ENCODE results near the gene MOK.
"Not testable (repeated sequence)": the region's sequence is repeated elsewhere in the genome, so short reads cannot be mapped to it uniquely, and the experiment has no call there.

The MOK gene

DNA sequence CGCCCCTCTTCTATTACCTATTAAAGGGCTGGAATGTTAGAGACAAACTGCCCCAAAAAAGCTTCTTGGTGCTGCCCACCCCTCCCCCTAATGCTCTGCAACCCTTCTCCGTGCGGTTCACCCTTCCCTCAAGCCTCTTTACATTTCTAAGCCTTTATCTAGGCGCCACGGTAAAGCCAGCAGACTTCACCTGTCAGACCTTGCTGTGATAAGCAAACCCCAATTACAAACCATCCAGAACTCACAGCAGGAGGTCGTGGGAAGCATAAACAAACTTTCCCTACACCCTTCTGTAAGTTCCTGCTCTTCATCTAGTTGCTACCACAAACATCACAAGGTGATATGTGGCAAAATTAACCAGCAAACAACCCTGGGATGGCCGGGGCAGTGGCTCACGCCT, 56.8 kb downstream of the MOK start:
- DNase-seq (ENCODE audit: low spot score) = no peak

DNA sequence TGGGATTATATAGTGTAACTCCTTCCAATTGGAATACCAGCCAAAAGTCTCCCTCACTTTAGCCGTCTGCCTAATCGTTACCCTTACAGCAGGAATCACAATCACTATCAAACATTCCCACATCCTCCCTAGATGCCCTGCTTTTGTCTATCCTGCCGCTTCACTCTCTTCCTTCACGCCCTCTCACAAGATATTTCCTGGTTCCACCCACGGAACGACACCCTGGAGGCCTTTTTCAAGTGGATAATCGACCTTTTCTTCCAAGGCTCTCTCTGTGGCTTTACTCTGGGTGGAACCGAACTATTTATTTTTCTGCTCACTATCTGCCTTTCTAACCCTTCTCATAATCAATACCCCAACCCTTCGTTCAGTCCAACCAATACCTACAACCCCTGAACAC, 58.9 kb downstream of the MOK start:
- DNase-seq (ENCODE audit: low spot score) = peak; percentile 26

DNA sequence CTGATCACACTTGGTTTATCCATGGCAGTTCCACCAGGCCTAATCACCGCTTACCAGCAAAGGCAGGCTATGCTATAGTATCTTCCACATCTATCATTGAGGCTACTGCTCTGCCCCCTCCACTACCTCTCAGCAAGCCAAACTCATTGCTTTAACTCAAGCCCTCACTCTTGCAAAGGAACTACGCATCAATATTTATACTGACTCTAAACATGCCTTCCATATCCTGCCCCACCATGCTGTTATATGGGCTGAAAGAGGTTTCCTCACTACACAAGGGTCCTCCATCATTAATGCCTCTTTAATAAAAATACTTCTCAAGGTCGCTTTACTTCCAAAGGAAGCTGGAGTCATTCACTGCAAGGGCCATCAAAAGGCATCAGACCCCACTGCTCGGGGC, 61.2 kb downstream of the MOK start:
- not testable (repeated sequence) for DNase-seq (ENCODE audit: low spot score)

DNA sequence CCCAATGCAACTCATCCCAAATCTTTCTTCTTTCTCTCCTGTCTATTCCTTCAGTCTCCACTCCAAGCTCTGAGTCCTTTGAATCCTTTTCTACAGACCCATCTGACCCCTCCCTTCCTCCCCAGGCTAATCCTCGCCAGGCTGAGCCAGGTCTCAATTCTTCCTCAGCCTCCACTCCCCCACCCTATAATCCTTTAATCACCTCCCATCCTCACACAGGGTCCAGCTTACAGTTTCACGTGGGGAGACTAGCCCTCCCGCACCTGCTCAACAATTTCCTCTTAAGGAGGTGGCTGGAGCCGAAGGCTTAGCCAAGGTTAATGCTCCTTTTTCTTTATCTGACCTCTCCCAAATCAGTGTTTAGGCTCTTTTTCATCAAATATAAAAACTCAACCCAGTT, 63.8 kb downstream of the MOK start:
- no peak for DNase-seq (ENCODE audit: low spot score)

DNA sequence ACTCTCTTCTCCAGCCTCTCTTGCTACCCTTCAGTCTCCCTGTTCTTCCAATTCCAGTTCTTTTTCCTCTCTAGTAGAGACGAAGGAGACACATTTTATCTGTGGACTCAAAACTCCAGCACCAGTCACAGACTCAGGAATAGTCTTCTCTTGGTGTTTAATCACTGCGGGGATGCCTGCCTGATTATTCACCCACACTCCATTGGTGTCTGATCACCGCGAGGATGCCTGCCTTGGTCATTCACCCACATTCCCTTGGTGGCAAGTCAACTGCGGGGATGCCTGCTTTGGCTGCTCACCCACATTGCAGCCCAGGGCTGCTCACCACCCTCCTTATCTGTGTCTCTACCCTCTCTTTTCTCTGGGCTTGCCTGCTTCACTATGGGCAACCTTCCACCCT, 64.5 kb downstream of the MOK start:
- not testable (repeated sequence) for DNase-seq (ENCODE audit: low spot score)

DNA sequence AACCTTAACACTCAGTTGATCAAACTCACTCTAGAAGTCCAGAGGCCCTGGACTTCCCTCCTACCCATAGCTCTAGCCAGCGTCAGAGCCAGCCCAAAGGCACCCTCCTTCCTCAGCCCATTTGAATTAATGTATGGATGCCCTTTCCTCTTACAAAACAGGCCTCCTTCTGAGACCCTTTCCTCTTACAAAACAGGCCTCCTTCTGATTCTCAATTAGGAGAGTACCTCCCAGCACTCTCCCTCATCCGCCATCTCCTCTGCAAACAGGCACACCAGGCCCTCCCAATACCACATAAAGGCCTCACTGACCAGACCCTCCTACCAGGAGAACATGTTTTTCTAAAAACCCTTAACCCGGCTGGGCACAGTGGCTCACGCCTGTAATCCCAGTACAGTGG, 65.7 kb downstream of the MOK start:
- no peak for DNase-seq (ENCODE audit: low spot score)

DNA sequence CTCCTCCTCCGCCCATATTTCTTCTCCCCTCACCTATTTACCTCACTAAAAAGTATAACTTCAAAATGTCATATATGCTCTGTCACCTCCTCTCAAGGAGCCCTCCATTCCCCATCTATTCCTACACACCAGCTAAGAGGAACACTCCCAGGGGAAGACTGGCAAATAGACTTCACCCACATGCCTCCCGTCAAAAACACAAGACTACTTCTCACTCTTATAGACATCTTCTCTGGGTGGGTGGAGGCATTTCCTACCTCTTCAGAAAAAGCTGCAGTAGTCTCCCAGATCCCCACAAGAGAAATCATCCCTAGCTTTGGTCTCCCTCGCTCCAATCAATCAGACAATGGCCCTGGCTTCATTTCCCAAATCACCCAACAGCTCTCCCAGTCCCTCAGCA, 66.2 kb downstream of the MOK start:
- DNase-seq (ENCODE audit: low spot score) = peak; percentile 45

DNA sequence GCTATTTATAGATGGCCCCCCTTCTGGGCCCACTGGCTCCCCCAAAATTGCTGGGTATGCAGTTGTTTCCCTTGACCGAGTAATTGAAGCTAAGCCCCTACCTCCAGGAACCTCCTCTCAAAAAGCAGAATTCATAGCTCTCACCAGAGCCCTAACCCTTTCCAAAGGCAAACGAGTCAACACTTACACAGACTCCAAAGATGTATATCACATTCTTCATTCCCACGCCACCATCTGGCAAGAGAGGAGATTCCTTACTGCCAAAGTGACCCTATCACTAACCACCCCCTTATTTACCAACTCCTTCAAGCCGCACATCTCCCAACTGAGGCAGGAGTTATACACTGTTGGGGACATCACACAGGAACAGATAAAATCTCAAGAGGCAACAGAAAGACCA, 66.8 kb downstream of the MOK start:
- DNase-seq (ENCODE audit: low spot score) = no peak

DNA sequence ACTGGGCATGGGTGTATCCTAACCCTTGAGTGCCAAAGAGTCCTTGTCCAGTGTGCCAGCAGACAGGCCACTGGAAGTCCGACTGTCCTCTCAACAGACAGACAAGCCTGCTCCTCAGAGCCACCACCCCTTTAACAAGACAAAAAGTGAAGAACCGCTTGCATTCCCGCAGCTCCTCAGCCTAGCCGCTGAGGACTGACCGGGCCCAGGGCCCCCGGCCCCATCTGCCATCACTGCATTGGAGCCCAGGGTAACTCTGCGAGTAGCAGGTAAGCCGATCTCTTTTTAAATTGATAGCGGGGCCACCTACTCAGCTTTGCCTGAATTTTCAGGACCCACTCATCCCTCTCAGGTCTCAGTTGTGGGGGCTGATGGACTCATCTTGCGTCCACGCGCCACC, 68.9 kb downstream of the MOK start:
- no peak for DNase-seq (ENCODE audit: low spot score)

DNA sequence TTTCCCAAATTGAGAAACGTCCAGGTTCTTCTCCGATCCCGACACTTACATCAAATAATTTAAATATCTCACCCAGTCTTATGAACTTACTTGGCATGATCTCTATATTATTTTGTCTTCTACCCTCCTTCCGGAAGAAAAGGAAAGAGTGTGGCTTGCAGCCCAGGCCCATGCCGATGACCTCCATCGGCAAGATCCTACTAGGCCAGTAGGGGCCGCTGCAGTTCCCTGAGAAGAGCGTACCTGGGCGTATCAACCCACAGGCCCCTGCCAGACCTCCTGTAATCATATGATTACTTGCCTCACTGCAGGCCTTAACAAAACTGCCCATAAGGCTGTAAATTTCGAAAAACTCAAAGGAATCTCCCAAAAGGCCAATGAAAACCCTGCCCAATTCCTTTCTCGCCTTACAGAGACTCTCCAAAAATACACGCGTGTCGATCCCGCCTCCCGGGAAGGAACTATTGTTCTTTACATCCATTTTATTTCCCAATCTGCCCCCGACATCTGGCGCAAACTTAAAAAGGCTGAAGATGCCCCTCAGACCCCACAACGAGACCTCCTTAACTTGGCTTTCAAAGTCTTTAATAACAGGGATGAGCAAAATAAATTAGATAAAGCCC, 69.6 kb downstream of the MOK start:
- peak; percentile 41 for DNase-seq (ENCODE audit: low spot score)

DNA sequence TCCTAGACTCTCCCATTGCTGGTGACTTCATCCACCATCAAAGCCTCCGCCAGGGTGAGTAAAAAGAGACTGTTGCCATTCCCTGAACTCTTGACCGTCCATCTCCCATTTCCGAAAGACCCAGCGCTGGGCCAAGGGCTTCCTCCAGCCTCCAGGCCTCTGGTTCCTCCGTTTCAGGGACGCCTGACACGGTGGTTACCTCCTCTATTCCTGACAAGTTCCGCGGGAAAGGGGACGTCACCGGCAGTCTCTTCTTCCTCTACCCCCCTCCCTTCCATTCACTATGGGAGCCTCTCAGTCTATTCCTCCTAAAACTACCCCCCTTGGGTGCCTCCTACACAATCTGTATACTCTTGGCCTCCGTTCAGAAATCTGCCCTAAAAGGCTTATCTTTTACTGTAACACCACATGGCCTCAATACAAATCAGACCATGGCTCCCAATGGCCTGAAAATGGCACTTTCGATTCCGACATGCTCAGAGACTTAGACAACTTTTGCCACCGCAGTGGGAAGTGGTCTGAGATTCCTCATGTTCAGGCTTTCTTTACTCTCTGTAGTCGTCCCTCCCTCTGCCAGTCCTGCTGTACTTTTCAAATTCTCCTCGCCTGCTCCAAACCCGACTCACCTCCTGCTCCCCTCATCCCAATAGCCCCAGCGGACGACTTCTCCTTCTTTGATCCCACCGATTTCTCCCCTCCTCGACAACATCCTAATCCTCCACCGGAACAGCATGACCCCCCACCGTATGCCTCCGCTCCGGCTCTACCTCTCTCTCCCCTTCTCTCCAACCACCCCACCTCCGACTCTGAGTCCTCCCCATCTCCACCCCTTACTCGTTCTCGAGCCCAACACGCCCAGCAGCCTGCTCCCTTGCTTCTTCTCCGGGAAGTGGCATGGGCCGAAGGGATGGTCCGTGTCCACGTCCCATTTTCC, 70.4 kb downstream of the MOK start:
- no peak for DNase-seq (ENCODE audit: low spot score)

DNA sequence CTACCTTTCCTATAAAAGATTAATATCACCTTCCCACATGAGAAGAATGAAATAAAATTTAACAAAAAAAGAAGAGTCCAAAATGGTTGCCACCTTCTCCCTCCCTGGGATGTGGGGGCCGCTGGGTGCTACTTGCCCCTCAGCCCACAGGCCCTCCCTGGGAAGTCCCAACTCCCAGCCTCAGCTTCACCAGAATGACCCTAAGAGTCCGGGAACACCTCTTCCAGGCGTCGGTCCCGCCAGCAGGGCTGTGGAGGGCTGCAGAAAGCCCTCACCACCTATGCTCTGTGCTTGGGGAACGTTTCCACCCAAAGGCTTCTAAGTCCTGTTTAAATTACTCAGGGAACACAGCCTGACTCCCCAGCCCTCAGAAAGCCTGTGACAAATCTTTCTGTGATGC, 71.9 kb downstream of the MOK start:
- DNase-seq (ENCODE audit: low spot score) = no peak

DNA sequence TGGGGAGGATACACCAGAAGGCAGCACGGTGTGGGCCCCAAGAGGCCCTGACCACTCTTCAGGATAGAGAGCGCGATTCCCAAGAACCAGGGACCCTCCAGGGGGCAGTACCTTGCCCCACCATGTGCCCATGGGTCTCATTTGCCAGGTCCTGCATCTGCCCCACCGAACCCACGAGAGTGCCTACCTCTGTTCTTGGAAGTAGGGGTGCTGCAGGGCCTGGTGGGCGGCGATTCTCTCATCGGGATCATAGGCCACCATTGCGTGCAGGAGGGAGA, 72.7 kb downstream of the MOK start:
- DNase-seq (ENCODE audit: low spot score) = no peak

DNA sequence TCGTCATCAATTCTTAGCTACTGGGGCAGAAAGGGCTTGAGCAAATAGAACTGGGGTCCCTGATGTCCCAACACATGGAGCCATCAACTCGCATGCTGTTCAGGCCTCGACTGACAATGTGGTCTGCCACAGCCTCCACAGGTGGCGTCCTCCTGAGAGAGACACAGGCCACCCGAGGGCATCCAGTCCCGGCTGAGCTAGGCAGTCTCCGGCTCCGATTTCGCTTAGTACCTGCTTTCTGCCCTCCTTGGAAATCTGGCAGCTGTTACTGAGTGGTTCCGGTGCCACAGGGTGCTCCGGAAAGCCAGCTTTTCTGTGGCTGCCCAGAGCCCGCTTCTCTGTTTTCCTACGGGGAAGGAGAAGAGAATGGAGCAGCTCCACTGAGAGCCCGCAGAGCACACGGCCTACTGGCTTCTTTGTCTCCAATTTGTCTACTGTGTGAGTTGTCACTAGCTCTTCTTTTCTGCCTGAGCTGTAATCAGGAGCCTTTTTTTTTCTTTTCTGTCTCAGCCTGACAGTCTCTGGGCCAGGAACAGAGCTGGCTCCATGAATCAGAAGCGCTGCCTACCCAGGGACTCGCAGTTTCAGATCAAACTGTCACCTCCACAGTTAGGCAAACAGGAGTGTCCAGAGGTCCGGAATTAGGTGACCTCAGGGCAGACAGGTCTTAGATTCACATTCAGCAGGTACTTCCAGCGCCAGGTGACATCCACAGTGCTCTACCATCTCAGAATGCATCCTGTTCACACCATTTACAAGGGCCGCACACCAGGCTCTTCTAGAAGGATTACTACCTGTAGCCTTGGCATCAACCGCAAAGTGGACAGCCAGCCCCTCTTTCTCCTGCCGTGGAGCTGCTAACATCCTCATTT, 73.3 kb downstream of the MOK start:
- DNase-seq (ENCODE audit: low spot score) = no peak

DNA sequence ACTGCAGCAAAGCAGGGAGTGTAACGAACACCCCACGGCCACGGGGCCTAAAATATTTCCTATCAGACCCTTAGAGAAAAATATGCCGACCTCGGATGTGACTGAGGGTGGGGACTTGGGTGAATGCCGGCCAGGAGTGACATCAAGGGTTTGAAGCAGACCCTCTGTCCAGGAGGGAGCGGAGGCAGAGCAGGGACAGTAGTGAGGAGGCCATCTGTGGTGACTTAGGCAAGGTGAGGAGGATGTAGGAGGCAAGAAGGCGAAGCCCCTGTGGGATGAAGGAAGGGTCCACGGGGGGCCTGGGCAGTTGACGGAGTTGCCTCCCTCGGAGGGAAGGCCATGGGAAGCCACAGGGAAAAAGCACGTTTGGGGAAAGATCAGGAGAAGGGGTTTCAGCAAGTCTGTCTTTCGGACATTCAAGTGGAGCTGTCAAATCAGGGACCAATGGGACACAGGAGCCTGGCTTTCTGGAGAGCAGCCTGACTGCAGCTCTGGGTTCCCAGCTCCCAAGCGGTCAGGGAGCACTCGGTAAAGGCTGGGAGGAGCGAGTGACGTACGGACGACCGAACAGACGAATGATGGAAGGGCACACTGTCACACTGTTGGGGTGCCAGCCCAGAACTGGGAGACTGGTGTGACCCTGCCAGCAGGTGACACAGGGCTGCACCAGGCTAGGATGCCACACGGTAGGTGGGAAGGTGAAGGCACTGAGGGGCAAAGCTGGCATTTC, 74.3 kb downstream of the MOK start:
- DNase-seq (ENCODE audit: low spot score) = no peak

DNA sequence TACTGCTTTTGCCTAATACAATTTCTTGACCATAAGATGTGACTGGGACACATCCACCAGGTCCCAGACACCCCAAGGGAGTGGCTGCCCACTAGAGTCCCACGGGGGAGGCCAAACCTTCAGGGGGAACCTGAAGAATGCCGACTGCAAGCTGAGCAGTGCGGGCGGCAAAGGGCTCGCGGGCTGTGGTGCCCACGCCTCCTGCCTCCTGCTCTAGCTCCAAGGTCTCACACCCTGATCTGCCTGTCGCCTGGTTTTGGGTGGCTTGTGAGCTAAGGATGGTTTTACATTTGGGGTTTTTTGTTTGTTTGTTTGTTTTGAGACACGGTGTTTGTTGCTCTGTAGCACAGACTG, 75.2 kb downstream of the MOK start:
- DNase-seq (ENCODE audit: low spot score) = no peak

DNA sequence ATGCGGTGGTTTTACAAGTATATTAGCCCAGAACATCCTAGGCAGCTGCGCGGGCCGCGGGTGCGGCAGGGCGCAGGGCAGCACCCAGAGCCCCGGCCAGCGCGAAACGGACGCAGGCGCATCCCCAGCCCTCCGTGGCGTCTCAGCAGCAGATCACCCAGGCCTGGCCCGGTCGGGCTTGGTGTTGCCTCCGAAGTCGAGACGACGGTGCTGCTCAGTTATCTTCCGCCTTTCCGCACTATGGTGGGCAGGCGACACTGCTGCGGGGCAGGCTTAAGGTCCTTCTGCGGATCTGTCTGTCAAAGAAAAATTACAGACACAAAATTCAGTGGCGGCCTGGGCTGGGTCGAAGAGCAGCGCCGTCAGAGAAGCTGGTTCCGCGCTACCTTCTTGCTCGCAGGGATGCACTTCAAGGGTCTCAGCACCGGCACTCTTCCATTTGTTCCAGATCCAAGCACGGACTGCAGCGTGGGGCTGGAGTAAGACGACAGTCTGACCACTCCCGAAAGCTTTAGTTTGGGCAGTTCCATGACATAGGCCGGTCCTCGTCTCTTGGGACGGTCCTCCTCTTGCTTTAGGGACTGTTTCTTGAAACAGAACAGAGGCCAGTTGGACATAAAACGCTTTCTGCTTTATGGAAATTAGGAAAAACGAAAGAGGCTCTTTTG, 75.8 kb downstream of the MOK start:
- DNase-seq (ENCODE audit: low spot score) = no peak

DNA sequence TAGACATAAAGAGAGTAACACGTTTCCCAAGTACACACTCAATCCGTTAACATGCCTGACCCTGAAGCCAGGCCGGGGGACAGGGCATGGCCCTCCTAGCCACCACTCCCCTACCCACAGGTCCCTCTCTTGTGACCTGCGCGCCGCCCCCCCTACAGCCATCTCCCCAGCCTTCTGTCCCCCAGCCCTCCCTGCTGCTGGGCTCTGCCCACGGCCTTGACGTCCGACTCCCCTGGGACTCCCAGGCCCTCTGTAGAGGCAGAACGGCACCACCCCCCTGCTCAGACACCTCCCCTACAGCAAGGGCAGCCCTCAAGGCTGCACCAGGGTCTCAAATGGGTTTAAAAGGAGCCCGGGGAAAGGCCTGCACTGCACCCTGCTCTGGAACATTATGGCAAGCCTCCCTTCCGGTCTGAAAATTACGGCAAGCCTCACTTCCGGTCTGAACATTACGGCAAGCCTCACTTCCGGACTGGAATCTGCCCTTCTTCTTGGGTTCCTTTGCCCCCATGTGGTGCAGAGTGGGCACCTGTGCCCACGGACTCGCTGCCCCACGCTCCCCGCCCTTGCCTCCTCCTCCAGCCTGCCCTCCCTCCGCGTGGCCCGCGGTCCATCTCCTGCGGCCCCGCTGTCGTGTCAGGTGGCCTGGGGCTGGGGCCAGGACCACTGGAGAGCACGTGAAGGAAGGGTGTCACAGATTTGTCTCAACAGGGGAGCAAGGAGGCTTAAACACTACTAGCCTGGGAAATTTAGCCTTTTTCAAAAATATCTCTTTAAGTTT, 77.6 kb downstream of the MOK start:
- DNase-seq (ENCODE audit: low spot score) = no peak

DNA sequence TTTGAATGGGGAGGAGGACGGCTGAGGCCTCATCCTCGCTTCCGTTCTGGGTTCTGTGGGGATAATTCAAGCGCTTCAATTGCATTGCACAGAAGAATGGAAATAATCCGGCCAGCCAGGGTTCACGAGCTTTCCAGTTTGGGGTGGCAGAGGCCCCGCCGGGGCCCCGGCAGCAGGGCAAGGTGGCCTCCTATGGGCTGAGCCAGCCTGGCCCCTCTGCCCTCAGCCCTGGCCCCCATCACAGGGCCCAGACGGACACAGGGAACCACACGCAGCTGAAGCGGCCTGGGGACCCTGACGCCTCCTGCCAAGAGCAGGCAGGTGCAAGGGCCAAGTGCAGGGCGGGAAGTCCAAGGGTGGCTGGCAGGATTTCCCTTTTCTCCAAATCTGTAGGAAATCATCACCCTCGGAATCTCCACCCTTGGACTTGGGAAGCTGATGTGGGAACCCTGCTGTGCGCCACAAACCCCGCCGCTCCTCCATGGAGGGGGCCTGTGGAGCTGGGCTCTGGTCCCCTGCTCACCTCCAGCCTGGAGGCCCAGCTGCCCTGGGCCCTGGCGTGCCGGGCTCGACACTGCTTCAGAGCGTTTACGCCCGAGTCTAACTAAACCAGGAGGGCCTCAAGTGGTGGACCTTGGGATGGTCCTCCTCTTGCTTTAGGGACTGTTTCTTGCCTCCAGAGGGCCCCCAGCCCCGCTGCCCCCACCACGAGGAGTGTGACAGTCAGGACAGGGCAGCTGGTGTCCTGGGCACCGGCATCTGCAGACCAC, 78.4 kb downstream of the MOK start:
- no peak for DNase-seq (ENCODE audit: low spot score)

DNA sequence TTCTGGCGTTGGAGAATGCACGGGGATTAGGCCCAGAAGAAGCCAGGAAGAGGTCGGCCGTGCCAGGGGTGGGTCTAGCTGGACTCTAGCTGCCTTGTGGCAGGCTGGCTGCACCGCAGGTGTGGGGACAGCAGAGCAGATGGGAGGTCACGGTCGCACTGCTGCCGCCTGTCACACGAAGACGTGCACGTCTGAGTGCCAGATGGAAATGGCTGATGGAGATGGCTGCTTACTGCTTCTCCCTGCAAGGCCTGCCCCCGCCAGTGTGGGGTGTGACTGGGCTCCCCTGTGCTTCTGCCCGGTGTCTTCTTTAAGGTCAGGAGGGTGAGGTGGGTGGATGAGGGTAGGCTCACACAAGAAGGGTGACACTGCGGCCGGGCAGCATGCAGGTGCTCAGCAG, 79.0 kb downstream of the MOK start:
- no peak for DNase-seq (ENCODE audit: low spot score)

Measured in putamen (tissue), 1 donor.